AG04449 (cell line): ENCODE results near the gene RIC8B.

ENCODE experiments used
- CTCF ChIA-PET: fragments of 350-600 bp; formaldehyde crosslinking; extraction: SDS; loops from one replicate; lab custom pipeline; 2021; ENCODE audit warnings: antibody characterized with exemption; lab: Yijun Ruan, JAX
- POLR2A ChIA-PET: fragments of 400-600, 350-600 bp; formaldehyde crosslinking; extraction: SDS; loops from one replicate; lab custom pipeline; 2020; ENCODE audit warnings: antibody characterized with exemption, inconsistent platforms; lab: Yijun Ruan, JAX
- DNase-seq: peaks from one replicate; pipeline ENCODE4 v3.0.0-alpha.2; 2010; ENCODE audit warnings: low read depth, low spot score
- H3K4me3 ChIP-seq: 2 replicates; pipeline ENCODE4 v1.5.1; 2011; ENCODE audit warnings: low read depth, mild to moderate bottlenecking, control low read depth, low read length
- CTCF ChIP-seq: IDR thresholded peaks from one replicate; pipeline ENCODE4 v1.5.1; 2011; ENCODE audit warnings: mild to moderate bottlenecking, moderate library complexity, low read length, control low read depth, inconsistent platforms; ENCODE audit not compliant: insufficient read depth; ENCODE audit errors: missing control alignments

RIC8B gene

GRCh38 chr12:106894774-106895173 lies 120.3 kb downstream of the RIC8B start:
- POLR2A ChIA-PET: no interaction called here
- TF ChIP-seq CTCF: no peak

GRCh38 chr12:106896603-106897002 lies 122.1 kb downstream of the RIC8B start:
- ChIA-PET CTCF (interaction anchor here (1.0 to 2.6 kb wide), 2 partner anchors 9 to 23 kb away, joined by 3 to 7 read pairs; no protein-coding TSS in a partner anchor), POLR2A (no interaction called here)
- DNase-seq: no peak
- TF ChIP-seq CTCF: no peak
- H3K4me3 ChIP-seq: no peak overlapping the region

More at GRCh38 chr12:106894774-106895173, 120.3 kb downstream of the RIC8B start:
- H3K4me3 ChIP-seq: no peak overlapping the region
- DNase-seq: no peak
- CTCF ChIA-PET: interaction anchor here (0.7 to 2.8 kb wide), 3 partner anchors 12 to 488 kb away, joined by 3 to 9 read pairs (median 4); no protein-coding TSS in a partner anchor

- DNase-seq: no peak
- H3K4me3 ChIP-seq: no peak overlapping the region
- ChIA-PET POLR2A (no interaction called here), CTCF (interaction anchor here (1.0 to 2.6 kb wide), 2 partner anchors 9 to 22 kb away, joined by 3 to 7 read pairs; no protein-coding TSS in a partner anchor)
- no peak for TF ChIP-seq CTCF
Observed at GRCh38 chr12:106897082-106897481, 122.6 kb downstream of the RIC8B start.

GRCh38 chr12:106897981-106898901 lies 123.8 kb downstream of the RIC8B start:
- ChIA-PET POLR2A (no interaction called here), CTCF (interaction anchor here (1.0 to 1.4 kb wide), 4 partner anchors 10 to 541 kb away, joined by 3 to 7 read pairs (median 3); partner anchors contain the start of gene POLR3B)
- H3K4me3 ChIP-seq: no peak overlapping the region
- DNase-seq: no peak
- no peak for TF ChIP-seq CTCF

- CTCF ChIA-PET: interaction anchor here (7.0 kb wide), 1 partner anchor 18 kb away, joined by 40 read pairs; no protein-coding TSS in a partner anchor
- POLR2A ChIA-PET: no interaction called here
- H3K4me3 ChIP-seq: no peak overlapping the region
- DNase-seq: no peak
- TF ChIP-seq CTCF: no peak
Observed at GRCh38 chr12:106900554-106900953, 126.1 kb downstream of the RIC8B start.

GRCh38 chr12:106901276-106901675 lies 126.8 kb downstream of the RIC8B start:
- H3K4me3 ChIP-seq: no peak overlapping the region
- ChIA-PET CTCF (interaction anchor here (7.0 kb wide), 1 partner anchor 18 kb away, joined by 40 read pairs; no protein-coding TSS in a partner anchor), POLR2A (no interaction called here)
- no peak for DNase-seq
- no peak for TF ChIP-seq CTCF
